ENCODE data around the gene CORO2A.

CORO2A gene

DNA sequence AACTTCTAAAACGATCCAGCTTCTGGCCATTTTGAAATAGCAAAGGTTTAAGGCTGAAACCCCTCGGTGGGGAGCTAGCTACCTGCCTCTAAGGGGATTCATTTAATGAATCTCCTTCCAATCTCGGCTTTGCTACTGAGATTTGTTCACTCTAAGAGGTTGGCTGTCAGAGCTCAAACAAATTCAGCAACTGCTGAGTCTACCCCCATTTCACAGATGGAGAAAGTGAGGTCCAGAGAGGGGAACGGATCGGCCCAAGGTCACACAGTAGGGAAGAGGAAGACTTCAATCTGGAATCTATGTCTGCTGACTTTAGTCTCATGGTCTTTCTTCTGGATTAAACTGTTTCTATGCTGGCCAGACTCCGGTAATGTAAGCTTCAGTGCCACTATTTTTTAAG lies 3.0 kb downstream of the CORO2A start:
- Histone ChIP-seq H3K4me1 (ENCODE audit: insufficient read depth, low read length) (peaks cover 28% of the 10 kb centered on the region), H3K9ac (ENCODE audit: low read depth, low read length) (no peak overlapping the region), H3K4me3 (ENCODE audit: low read depth in 1 of 2, low read length in 2 of 2) (no peak overlapping the region), H4K20me1 (ENCODE audit: insufficient read depth, low read length) (no peaks in the 10 kb centered on the region), H3K36me3 (ENCODE audit: insufficient read depth, low read length) (no peaks in the 10 kb centered on the region), H2AFZ (ENCODE audit: low read depth, low read length) (no peak overlapping the region), H3K27me3 (ENCODE audit: insufficient read depth, low read length, poor library complexity) (peaks cover 3% of the 10 kb centered on the region), H3K27ac (ENCODE audit: low read length) (no peak overlapping the region), H3K9me3 (ENCODE audit: insufficient read depth, low read length, severe bottlenecking) (no peaks in the 10 kb centered on the region), H3K79me2 (ENCODE audit: insufficient read depth, low read length) (no peaks in the 10 kb centered on the region), H3K4me2 (ENCODE audit: insufficient read depth, low read length) (no peak overlapping the region)
- ATAC-seq (ENCODE audit: insufficient read depth, low read depth) (no peak), DNase-seq (no peak)
- TF ChIP-seq EZH2 (IDR thresholded peaks at IDR 0.05; ENCODE audit: borderline replicate concordance, low read depth, low read length, severe bottlenecking) = no peak
- TF ChIP-seq, protein P1, sequence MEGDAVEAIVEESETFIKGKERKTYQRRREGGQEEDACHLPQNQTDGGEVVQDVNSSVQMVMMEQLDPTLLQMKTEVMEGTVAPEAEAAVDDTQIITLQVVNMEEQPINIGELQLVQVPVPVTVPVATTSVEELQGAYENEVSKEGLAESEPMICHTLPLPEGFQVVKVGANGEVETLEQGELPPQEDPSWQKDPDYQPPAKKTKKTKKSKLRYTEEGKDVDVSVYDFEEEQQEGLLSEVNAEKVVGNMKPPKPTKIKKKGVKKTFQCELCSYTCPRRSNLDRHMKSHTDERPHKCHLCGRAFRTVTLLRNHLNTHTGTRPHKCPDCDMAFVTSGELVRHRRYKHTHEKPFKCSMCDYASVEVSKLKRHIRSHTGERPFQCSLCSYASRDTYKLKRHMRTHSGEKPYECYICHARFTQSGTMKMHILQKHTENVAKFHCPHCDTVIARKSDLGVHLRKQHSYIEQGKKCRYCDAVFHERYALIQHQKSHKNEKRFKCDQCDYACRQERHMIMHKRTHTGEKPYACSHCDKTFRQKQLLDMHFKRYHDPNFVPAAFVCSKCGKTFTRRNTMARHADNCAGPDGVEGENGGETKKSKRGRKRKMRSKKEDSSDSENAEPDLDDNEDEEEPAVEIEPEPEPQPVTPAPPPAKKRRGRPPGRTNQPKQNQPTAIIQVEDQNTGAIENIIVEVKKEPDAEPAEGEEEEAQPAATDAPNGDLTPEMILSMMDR (IDR thresholded peaks at IDR 0.05; ENCODE audit: borderline replicate concordance, extremely low read depth, low read length, poor library complexity, severe bottlenecking) = no peak

- Histone ChIP-seq H3K36me3 (ENCODE audit: insufficient read depth, low read length) (no peaks in the 10 kb centered on the region), H4K20me1 (ENCODE audit: insufficient read depth, low read length) (no peaks in the 10 kb centered on the region), H3K9me3 (ENCODE audit: insufficient read depth, low read length, severe bottlenecking) (no peaks in the 10 kb centered on the region), H3K4me2 (ENCODE audit: insufficient read depth, low read length) (no peak overlapping the region), H3K4me1 (ENCODE audit: insufficient read depth, low read length) (peaks cover 21% of the 10 kb centered on the region), H3K4me3 (ENCODE audit: low read depth in 1 of 2, low read length in 2 of 2) (no peak overlapping the region), H3K27ac (ENCODE audit: low read length) (no peak overlapping the region), H2AFZ (ENCODE audit: low read depth, low read length) (no peak overlapping the region), H3K9ac (ENCODE audit: low read depth, low read length) (no peak overlapping the region), H3K27me3 (ENCODE audit: insufficient read depth, low read length, poor library complexity) (peaks cover 3% of the 10 kb centered on the region), H3K79me2 (ENCODE audit: insufficient read depth, low read length) (no peaks in the 10 kb centered on the region)
- DNase-seq (no peak), ATAC-seq (ENCODE audit: insufficient read depth, low read depth) (no peak)
- TF ChIP-seq EZH2 (IDR thresholded peaks at IDR 0.05; ENCODE audit: borderline replicate concordance, low read depth, low read length, severe bottlenecking) = no peak
- TF ChIP-seq, protein P1 (IDR thresholded peaks at IDR 0.05; ENCODE audit: borderline replicate concordance, extremely low read depth, low read length, poor library complexity, severe bottlenecking) = no peak
Measured at GRCh38 chr9:98187926-98188325, 4.5 kb downstream of the CORO2A start.

DNA sequence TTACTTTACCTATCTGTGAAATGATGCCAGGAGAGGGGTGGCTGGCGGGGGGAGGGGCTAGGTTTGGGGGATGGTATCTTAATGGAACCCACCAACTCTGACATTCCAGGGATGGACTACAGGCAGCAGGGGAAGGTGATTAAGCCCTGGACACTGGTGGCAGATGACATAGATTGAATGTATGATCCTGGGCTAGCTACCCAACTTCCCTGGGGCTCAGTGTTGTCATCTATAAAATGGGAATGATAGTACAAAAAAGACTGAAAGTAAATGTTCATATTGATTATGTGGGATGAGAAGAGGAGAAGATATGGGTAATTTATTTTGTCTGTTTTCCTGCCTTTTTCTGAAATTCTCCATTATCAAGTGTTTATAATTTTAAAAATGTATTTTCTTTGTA lies 6.2 kb downstream of the CORO2A start:
- H3K79me2 ChIP-seq (ENCODE audit: insufficient read depth, low read length) = no peaks in the 10 kb centered on the region
- H3K4me1 ChIP-seq (ENCODE audit: insufficient read depth, low read length) = peaks cover 6% of the 10 kb centered on the region
- H3K4me3 ChIP-seq (ENCODE audit: low read depth in 1 of 2, low read length in 2 of 2) = no peak overlapping the region
- H4K20me1 ChIP-seq (ENCODE audit: insufficient read depth, low read length) = no peaks in the 10 kb centered on the region
- ATAC-seq (ENCODE audit: insufficient read depth, low read depth) (no peak), DNase-seq (no peak)
- H3K36me3 ChIP-seq (ENCODE audit: insufficient read depth, low read length) = no peaks in the 10 kb centered on the region
- no peak overlapping the region for H3K4me2 ChIP-seq (ENCODE audit: insufficient read depth, low read length)
- no peak overlapping the region for H3K9ac ChIP-seq (ENCODE audit: low read depth, low read length)
- H3K27me3 ChIP-seq (ENCODE audit: insufficient read depth, low read length, poor library complexity) = no peaks in the 10 kb centered on the region
- TF ChIP-seq, protein P1 (IDR thresholded peaks at IDR 0.05; ENCODE audit: borderline replicate concordance, extremely low read depth, low read length, poor library complexity, severe bottlenecking) = no peak
- no peak for TF ChIP-seq EZH2 (IDR thresholded peaks at IDR 0.05; ENCODE audit: borderline replicate concordance, low read depth, low read length, severe bottlenecking)
- no peak overlapping the region for H3K27ac ChIP-seq (ENCODE audit: low read length)
- H3K9me3 ChIP-seq (ENCODE audit: insufficient read depth, low read length, severe bottlenecking) = no peaks in the 10 kb centered on the region
- no peak overlapping the region for H2AFZ ChIP-seq (ENCODE audit: low read depth, low read length)
